Mesenchymal stem cell (in vitro differentiated cells and primary cell): ENCODE measurements around the gene MREG.

Experiments used
- DNase-seq: peaks from one replicate; pipeline ENCODE4 v3.0.0-alpha.2; 2013
- H2AFZ ChIP-seq: one replicate; pipeline ENCODE4 v1.6.1; 2013; ENCODE audit warnings: low read depth, mild to moderate bottlenecking, control low read depth, inconsistent platforms, low read length, moderate library complexity
- H2AK5ac ChIP-seq: 2 replicates; pipeline ENCODE4 v1.6.1; 2013; ENCODE audit warnings: low read length, moderate library complexity, mild to moderate bottlenecking, inconsistent platforms; ENCODE audit not compliant: severe bottlenecking
- H2BK120ac ChIP-seq: one replicate; pipeline ENCODE4 v1.6.1; 2013; ENCODE audit warnings: low read depth, mild to moderate bottlenecking, inconsistent platforms, low read length, moderate library complexity
- H2BK12ac ChIP-seq, 2 experiments: one replicate each; pipeline ENCODE4 v1.6.1; 2013; ENCODE audit warnings: inconsistent platforms in 2 of 2, low read length in 2 of 2, mild to moderate bottlenecking in 2 of 2, moderate library complexity in 2 of 2, control low read depth in 1 of 2
- H2BK15ac ChIP-seq: one replicate; pipeline ENCODE4 v1.6.1; 2013; ENCODE audit warnings: mild to moderate bottlenecking, low read depth, inconsistent platforms; ENCODE audit not compliant: poor library complexity, severe bottlenecking
- H2BK5ac ChIP-seq: 2 replicates; pipeline ENCODE4 v1.6.1; 2013; ENCODE audit warnings: low read depth, mild to moderate bottlenecking, low read length, control low read depth, inconsistent platforms; ENCODE audit not compliant: poor library complexity, severe bottlenecking
- H3K14ac ChIP-seq, 2 experiments: one replicate each; pipeline ENCODE4 v1.6.1; 2013; ENCODE audit warnings: inconsistent platforms in 2 of 2, low read length in 2 of 2, control low read depth in 1 of 2, mild to moderate bottlenecking in 1 of 2, moderate library complexity in 1 of 2
- H3K18ac ChIP-seq, 2 experiments: one replicate each; pipeline ENCODE4 v1.6.1; 2013; ENCODE audit warnings: inconsistent platforms in 2 of 2, low read length in 2 of 2, control low read depth in 1 of 2, low read depth in 1 of 2, mild to moderate bottlenecking in 1 of 2
- H3K23ac ChIP-seq, 2 experiments: one replicate each; pipeline ENCODE4 v1.6.1; 2013; ENCODE audit warnings: inconsistent platforms in 2 of 2, low read length in 2 of 2, mild to moderate bottlenecking in 2 of 2, moderate library complexity in 2 of 2, control low read depth in 1 of 2
- H3K27ac ChIP-seq: 2 replicates; pipeline ENCODE4 v1.5.1; 2013; ENCODE audit warnings: mild to moderate bottlenecking, moderate library complexity, low read length, control low read depth, inconsistent platforms; ENCODE audit not compliant: poor library complexity, severe bottlenecking
- H3K27me3 ChIP-seq, 2 experiments: 2 replicates each; pipeline versions ENCODE4 v1.6.1 to v1.7.0; 2013; ENCODE audit warnings: low read length in 2 of 2, mild to moderate bottlenecking in 2 of 2, moderate library complexity in 2 of 2, control low read depth in 1 of 2, inconsistent platforms in 1 of 2; ENCODE audit not compliant: control insufficient read depth in 1 of 2, insufficient read depth in 1 of 2
- H3K36me3 ChIP-seq, 2 experiments: 2 replicates each; pipeline versions ENCODE4 v1.6.1 to v1.7.0; 2013; ENCODE audit warnings: low read length in 2 of 2, control low read depth in 1 of 2, inconsistent platforms in 1 of 2, low read depth in 1 of 2, mild to moderate bottlenecking in 1 of 2; ENCODE audit not compliant: insufficient read depth in 2 of 2, control insufficient read depth in 1 of 2
- H3K4ac ChIP-seq, 2 experiments: one replicate each; pipeline ENCODE4 v1.6.1; 2013; ENCODE audit warnings: inconsistent platforms in 2 of 2, low read length in 2 of 2, mild to moderate bottlenecking in 2 of 2, moderate library complexity in 2 of 2, control low read depth in 1 of 2, low read depth in 1 of 2
- H3K4me1 ChIP-seq: 2 replicates; pipeline ENCODE4 v1.6.1; 2013; ENCODE audit warnings: low read depth, low read length, control low read depth; ENCODE audit not compliant: control insufficient read depth, insufficient read depth
- H3K4me2 ChIP-seq: 2 replicates; pipeline ENCODE4 v1.6.1; 2013; ENCODE audit warnings: low read length, mild to moderate bottlenecking, inconsistent platforms; ENCODE audit not compliant: poor library complexity, severe bottlenecking
- H3K4me3 ChIP-seq, 2 experiments: 2 replicates each; pipeline versions ENCODE4 v1.5.1 to v1.7.0; 2013; ENCODE audit warnings: low read length in 2 of 2, mild to moderate bottlenecking in 2 of 2, control low read depth in 1 of 2, low read depth in 1 of 2; ENCODE audit not compliant: insufficient read depth in 1 of 2
- H3K79me1 ChIP-seq: replicated peaks from 2 replicates; pipeline ENCODE4 v1.6.1; 2013; ENCODE audit warnings: mild to moderate bottlenecking, control low read depth, low read length, inconsistent platforms; ENCODE audit not compliant: poor library complexity, severe bottlenecking
- H3K9ac ChIP-seq: 2 replicates; pipeline ENCODE4 v1.7.0; 2013; ENCODE audit warnings: mild to moderate bottlenecking, low read length, moderate library complexity
- H3K9me3 ChIP-seq: 2 replicates; pipeline ENCODE4 v1.7.0; 2013; ENCODE audit warnings: mild to moderate bottlenecking, low read length; ENCODE audit not compliant: control insufficient read depth
- H4K8ac ChIP-seq: one replicate; pipeline ENCODE4 v1.6.1; 2013; ENCODE audit warnings: inconsistent platforms, mild to moderate bottlenecking, low read length, moderate library complexity
- H4K91ac ChIP-seq: one replicate; pipeline ENCODE4 v1.6.1; 2013; ENCODE audit warnings: mild to moderate bottlenecking, low read length, inconsistent platforms
- WGBS: methylation state at CpG from one replicate; pipeline ENCODE4 v1.1.7; 2013; ENCODE audit warnings: mixed read lengths; 5-methylcytosine and 5-hydroxymethylcytosine counted together

The MREG gene

GRCh38 chr2:215903203-215903602 lies 110.1 kb downstream of the MREG start:
- no peaks in the 10 kb centered on the region for H3K79me1 ChIP-seq
- WGBS: 100% methylated on average over 1 of the region's 1 CpG
- no peak overlapping the region for H2BK5ac ChIP-seq
- no peak overlapping the region for H3K18ac ChIP-seq
- no peak overlapping the region for H2AK5ac ChIP-seq
- H2BK120ac ChIP-seq: no peak overlapping the region
- H2BK12ac ChIP-seq: no peak overlapping the region
- H3K36me3 ChIP-seq: no peaks in the 10 kb centered on the region
- no peak overlapping the region for H4K8ac ChIP-seq
- no peak overlapping the region for H3K23ac ChIP-seq
- no peak overlapping the region for H4K91ac ChIP-seq
- no peak overlapping the region for H3K4ac ChIP-seq
- H3K9ac ChIP-seq: no peak overlapping the region
- no peaks in the 10 kb centered on the region for H3K9me3 ChIP-seq
- H3K4me1 ChIP-seq: peaks cover 2% of the 10 kb centered on the region
- H3K27me3 ChIP-seq: no peaks in the 10 kb centered on the region
- H3K27ac ChIP-seq: no peak overlapping the region
- H3K14ac ChIP-seq: no peak overlapping the region
- no peak overlapping the region for H2BK15ac ChIP-seq
- no peak overlapping the region for H2AFZ ChIP-seq
- H3K4me3 ChIP-seq: no peak overlapping the region
- no peak overlapping the region for H3K4me2 ChIP-seq
- no peak for DNase-seq

DNA sequence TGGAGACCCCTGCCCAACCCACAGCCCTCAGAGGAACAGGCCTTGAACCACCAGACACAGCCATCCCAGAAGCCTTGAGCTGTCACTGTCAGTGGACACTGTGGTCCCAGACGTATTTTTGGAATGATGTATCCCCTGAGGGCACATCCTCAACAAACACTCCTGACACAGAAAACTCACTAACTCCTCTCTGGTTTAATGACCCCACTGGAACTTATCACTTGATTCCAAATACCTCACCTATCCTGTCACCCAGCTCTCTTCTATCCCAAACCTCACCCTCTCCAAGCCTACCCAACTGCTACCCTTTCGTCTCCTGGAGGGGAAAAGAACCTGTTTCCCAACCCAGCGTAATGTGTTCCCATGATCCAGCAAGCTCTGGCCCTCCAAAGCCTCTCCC lies 111.6 kb downstream of the MREG start:
- Histone ChIP-seq H3K14ac (no peak overlapping the region), H3K23ac (no peak overlapping the region), H3K4ac (peak overlapping the region in 1 of 2 experiments; percentile 53), H3K79me1 (no peaks in the 10 kb centered on the region), H3K36me3 (no peaks in the 10 kb centered on the region), H3K9ac (no peak overlapping the region), H2BK12ac (peak overlapping the region in 1 of 2 experiments; percentile 37), H3K4me1 (peaks cover 2% of the 10 kb centered on the region), H4K8ac (no peak overlapping the region), H3K27me3 (no peaks in the 10 kb centered on the region), H2BK5ac (no peak overlapping the region), H3K27ac (no peak overlapping the region), H3K4me3 (no peak overlapping the region), H2AK5ac (peak overlapping the region; percentile 63), H2BK120ac (no peak overlapping the region), H3K4me2 (peak overlapping the region; percentile 13), H2AFZ (no peak overlapping the region), H3K9me3 (no peaks in the 10 kb centered on the region), H3K18ac (no peak overlapping the region), H4K91ac (no peak overlapping the region), H2BK15ac (no peak overlapping the region)
- 91% methylated on average over 3 of the region's 3 CpGs for WGBS
- no peak for DNase-seq

- Histone ChIP-seq H4K91ac (no peak overlapping the region), H3K4ac (no peak overlapping the region), H3K9ac (no peak overlapping the region), H3K9me3 (no peaks in the 10 kb centered on the region), H2BK15ac (no peak overlapping the region), H2BK5ac (no peak overlapping the region), H2BK12ac (no peak overlapping the region), H2BK120ac (no peak overlapping the region), H3K23ac (no peak overlapping the region), H2AK5ac (peak overlapping the region; percentile 58), H3K79me1 (no peaks in the 10 kb centered on the region), H3K27me3 (no peaks in the 10 kb centered on the region), H3K18ac (no peak overlapping the region), H3K4me3 (no peak overlapping the region), H4K8ac (no peak overlapping the region), H3K14ac (no peak overlapping the region), H2AFZ (no peak overlapping the region), H3K4me2 (no peak overlapping the region), H3K36me3 (no peaks in the 10 kb centered on the region), H3K27ac (no peak overlapping the region), H3K4me1 (peaks cover 2% of the 10 kb centered on the region)
- 94% methylated on average over 3 of the region's 3 CpGs for WGBS
- no peak for DNase-seq
These were observed 112.5 kb downstream of the MREG start for GRCh38 chr2:215900843-215901242.

GRCh38 chr2:215900203-215900611 lies 113.1 kb downstream of the MREG start:
- H4K91ac ChIP-seq: no peak overlapping the region
- no peak overlapping the region for H3K23ac ChIP-seq
- H3K9me3 ChIP-seq: no peaks in the 10 kb centered on the region
- no peak overlapping the region for H2AFZ ChIP-seq
- H3K4me1 ChIP-seq: peaks cover 2% of the 10 kb centered on the region
- H3K4ac ChIP-seq: no peak overlapping the region
- H3K18ac ChIP-seq: no peak overlapping the region
- H2BK5ac ChIP-seq: no peak overlapping the region
- no peaks in the 10 kb centered on the region for H3K36me3 ChIP-seq
- no peaks in the 10 kb centered on the region for H3K27me3 ChIP-seq
- H3K14ac ChIP-seq: no peak overlapping the region
- H2BK15ac ChIP-seq: no peak overlapping the region
- peak; percentile 78 for DNase-seq
- WGBS: 93% methylated on average over 4 of the region's 4 CpGs
- H3K4me2 ChIP-seq: no peak overlapping the region
- H2AK5ac ChIP-seq: no peak overlapping the region
- no peak overlapping the region for H3K27ac ChIP-seq
- H4K8ac ChIP-seq: no peak overlapping the region
- H2BK12ac ChIP-seq: no peak overlapping the region
- H3K4me3 ChIP-seq: no peak overlapping the region
- H3K79me1 ChIP-seq: no peaks in the 10 kb centered on the region
- no peak overlapping the region for H2BK120ac ChIP-seq
- peak overlapping the region; percentile 37 for H3K9ac ChIP-seq
